Ishikawa (cell line): Measurements from ENCODE around the gene PNPLA2.

Experiments used
- CEBPB ChIP-seq: IDR thresholded peaks from 2 replicates; pipeline ENCODE4 v1.6.1; 2012
- CREB1 ChIP-seq: IDR thresholded peaks from 2 replicates; pipeline ENCODE4 v1.6.1; 2012; ENCODE audit warnings: low read depth
- EGR1 ChIP-seq: IDR thresholded peaks from 2 replicates; pipeline ENCODE4 v1.6.1; 2012
- EP300 ChIP-seq: IDR thresholded peaks from 2 replicates; pipeline ENCODE4 v1.6.1; 2012; ENCODE audit warnings: borderline replicate concordance
- FOXM1 ChIP-seq: IDR thresholded peaks from 2 replicates; pipeline ENCODE4 v1.6.1; 2012; ENCODE audit warnings: low read depth, borderline replicate concordance
- MAX ChIP-seq: IDR thresholded peaks from 2 replicates; pipeline ENCODE4 v1.6.1; 2012
- NFIC ChIP-seq: IDR thresholded peaks from 2 replicates; pipeline ENCODE4 v1.6.1; 2012
- RAD21 ChIP-seq: IDR thresholded peaks from 2 replicates; pipeline ENCODE4 v1.6.1; 2012; ENCODE audit warnings: low read depth
- REST ChIP-seq: IDR thresholded peaks from 2 replicates; pipeline ENCODE4 v1.6.1; 2012; ENCODE audit warnings: low read depth, mild to moderate bottlenecking
- TAF1 ChIP-seq: IDR thresholded peaks from 2 replicates; pipeline ENCODE4 v1.6.1; 2012; ENCODE audit warnings: low read depth, mild to moderate bottlenecking
- TCF12 ChIP-seq: IDR thresholded peaks from 2 replicates; pipeline ENCODE4 v1.6.1; 2012; ENCODE audit warnings: low read depth
- TEAD4 ChIP-seq: IDR thresholded peaks from 2 replicates; pipeline ENCODE4 v1.6.1; 2012
- USF1 ChIP-seq: IDR thresholded peaks from 2 replicates; pipeline ENCODE4 v1.6.1; 2012
- YY1 ChIP-seq: IDR thresholded peaks from 2 replicates; pipeline ENCODE4 v1.6.1; 2012; ENCODE audit warnings: low read depth
- ZBTB7A ChIP-seq: IDR thresholded peaks from 2 replicates; pipeline ENCODE4 v1.6.1; 2012; ENCODE audit warnings: low read depth

PNPLA2 gene

GRCh38 chr11:786235-787083 is 32.3 kb upstream of the PNPLA2 start:
- no peak for TF ChIP-seq TEAD4

- TF ChIP-seq NFIC (no peak), EP300 (no peak), YY1 (no peak), CEBPB (no peak), ZBTB7A (no peak), MAX (no peak), TCF12 (no peak), REST (no peak), TAF1 (no peak), CREB1 (no peak), TEAD4 (no peak), FOXM1 (no peak), RAD21 (no peak), EGR1 (no peak), USF1 (no peak)
Observed at GRCh38 chr11:787084-787675, 31.5 kb upstream of the PNPLA2 start.

- no peak for TF ChIP-seq ZBTB7A
- TF ChIP-seq REST, result no peak
- no peak for TF ChIP-seq EP300
- no peak for TF ChIP-seq YY1
- no peak for TF ChIP-seq NFIC
- TF ChIP-seq USF1, result no peak
- TF ChIP-seq TEAD4, result no peak
- TF ChIP-seq TCF12, result no peak
- TF ChIP-seq FOXM1, result no peak
- TF ChIP-seq MAX, result no peak
- TF ChIP-seq CEBPB, result no peak
Observed at GRCh38 chr11:788009-788640, 30.6 kb upstream of the PNPLA2 start.

GRCh38 chr11:788953-789940 is 29.5 kb upstream of the PNPLA2 start:
- no peak for TF ChIP-seq MAX
- no peak for TF ChIP-seq CREB1
- no peak for TF ChIP-seq REST
- TF ChIP-seq YY1, result no peak
- TF ChIP-seq ZBTB7A, result no peak
- no peak for TF ChIP-seq CEBPB
- no peak for TF ChIP-seq USF1
